Measurements from ENCODE around the gene JAM2. TPM values are rescaled to one million over a fixed set of nuclear protein-coding genes. Genes with fewer than 3 reads are reported as not detected.
"Not testable (repeated sequence)": the region's sequence is repeated elsewhere in the genome, so short reads cannot be mapped to it uniquely, and the experiment has no call there.

JAM2 gene
- total RNA-seq, 1 experiment from 2014 or later: not detected

- Histone ChIP-seq H3K4me2 (no peak overlapping the region), H2AFZ (no peak overlapping the region), H3F3A (ENCODE audit: insufficient read depth, low read depth) (no peaks in the 10 kb centered on the region), H3K9me2 (ENCODE audit: insufficient read depth) (no peaks in the 10 kb centered on the region), H3K79me2 (ENCODE audit: low read depth) (no peaks in the 10 kb centered on the region), H3K27ac (no peak overlapping the region), H3K27me3 (ENCODE audit: insufficient read depth, low read depth) (no peaks in the 10 kb centered on the region), H4K20me1 (ENCODE audit: insufficient read depth) (no peaks in the 10 kb centered on the region), H3K36me3 (ENCODE audit: low read depth) (no peaks in the 10 kb centered on the region), H3K4me3 (no peak overlapping the region), H3K4me1 (replicated peaks; ENCODE audit: insufficient read depth) (no peaks in the 10 kb centered on the region), H3K9me3 (ENCODE audit: insufficient read depth, low read depth) (no peaks in the 10 kb centered on the region)
- no TSS peak for BruUV-seq (replicated peaks)
- ChIA-PET POLR2A (ENCODE audit: unreplicated experiment) (no interaction called here), CTCF (no interaction called here)
- intact Hi-C loops (cut with micrococcal nuclease; ENCODE audit: unreplicated experiment): no loop called here
- no peak for TF ChIP-seq EZH2 (IDR thresholded peaks at IDR 0.05; ENCODE audit: low read depth)
- no peak for TF ChIP-seq CTCF (conservative IDR thresholded peaks at IDR 0.05)
- DNase-seq: no peak
Measured at GRCh38 chr21:25625036-25625435, 14.0 kb upstream of the JAM2 start.

GRCh38 chr21:25625776-25626555 is 13.1 kb upstream of the JAM2 start:
- POLR2A ChIA-PET (ENCODE audit: unreplicated experiment); H3K4me1 ChIP-seq (replicated peaks; ENCODE audit: insufficient read depth); H3K27me3 ChIP-seq (ENCODE audit: insufficient read depth, low read depth); H3K4me2 ChIP-seq; H3F3A ChIP-seq (ENCODE audit: insufficient read depth, low read depth); H3K4me3 ChIP-seq; H3K9me2 ChIP-seq (ENCODE audit: insufficient read depth); CTCF ChIA-PET; BruUV-seq (replicated peaks); H3K36me3 ChIP-seq (ENCODE audit: low read depth); H2AFZ ChIP-seq; DNase-seq; H3K27ac ChIP-seq; intact Hi-C loops (cut with micrococcal nuclease; ENCODE audit: unreplicated experiment); H4K20me1 ChIP-seq (ENCODE audit: insufficient read depth); H3K9me3 ChIP-seq (ENCODE audit: insufficient read depth, low read depth); H3K79me2 ChIP-seq (ENCODE audit: low read depth): not testable (repeated sequence)

GRCh38 chr21:25626757-25627156 is 12.3 kb upstream of the JAM2 start:
- Histone ChIP-seq H4K20me1 (ENCODE audit: insufficient read depth) (no peaks in the 10 kb centered on the region), H3K4me3 (no peak overlapping the region), H3K27ac (no peak overlapping the region), H3K27me3 (ENCODE audit: insufficient read depth, low read depth) (no peaks in the 10 kb centered on the region), H3K4me1 (replicated peaks; ENCODE audit: insufficient read depth) (no peaks in the 10 kb centered on the region), H3K36me3 (ENCODE audit: low read depth) (no peaks in the 10 kb centered on the region), H3K4me2 (no peak overlapping the region), H2AFZ (no peak overlapping the region), H3K79me2 (ENCODE audit: low read depth) (no peaks in the 10 kb centered on the region), H3K9me2 (ENCODE audit: insufficient read depth) (no peaks in the 10 kb centered on the region), H3F3A (ENCODE audit: insufficient read depth, low read depth) (no peaks in the 10 kb centered on the region), H3K9me3 (ENCODE audit: insufficient read depth, low read depth) (no peaks in the 10 kb centered on the region)
- no TSS peak for BruUV-seq (replicated peaks)
- POLR2A ChIA-PET (ENCODE audit: unreplicated experiment): no interaction called here
- no peak for TF ChIP-seq CTCF (conservative IDR thresholded peaks at IDR 0.05)
- CTCF ChIA-PET: no interaction called here
- no peak for DNase-seq
- intact Hi-C loops (cut with micrococcal nuclease; ENCODE audit: unreplicated experiment): no loop called here

- BruUV-seq (replicated peaks): no TSS peak
- intact Hi-C loops (cut with micrococcal nuclease; ENCODE audit: unreplicated experiment): no loop called here
- CTCF ChIA-PET: no interaction called here
- H3K9me2 ChIP-seq (ENCODE audit: insufficient read depth): no peaks in the 10 kb centered on the region
- H3K4me2 ChIP-seq: no peak overlapping the region
- H4K20me1 ChIP-seq (ENCODE audit: insufficient read depth): no peaks in the 10 kb centered on the region
- POLR2A ChIA-PET (ENCODE audit: unreplicated experiment): no interaction called here
- H3F3A ChIP-seq (ENCODE audit: insufficient read depth, low read depth): no peaks in the 10 kb centered on the region
- no peak for TF ChIP-seq CTCF (conservative IDR thresholded peaks at IDR 0.05)
- TF ChIP-seq EZH2 (IDR thresholded peaks at IDR 0.05; ENCODE audit: low read depth): no peak
- no peak overlapping the region for H2AFZ ChIP-seq
- H3K27me3 ChIP-seq (ENCODE audit: insufficient read depth, low read depth): no peaks in the 10 kb centered on the region
- no peak overlapping the region for H3K27ac ChIP-seq
- no peaks in the 10 kb centered on the region for H3K36me3 ChIP-seq (ENCODE audit: low read depth)
- H3K4me1 ChIP-seq (replicated peaks; ENCODE audit: insufficient read depth): no peaks in the 10 kb centered on the region
- no peaks in the 10 kb centered on the region for H3K79me2 ChIP-seq (ENCODE audit: low read depth)
- H3K9me3 ChIP-seq (ENCODE audit: insufficient read depth, low read depth): no peaks in the 10 kb centered on the region
- no peak overlapping the region for H3K4me3 ChIP-seq
- no peak for DNase-seq
Measured at GRCh38 chr21:25632296-25632695, 6.8 kb upstream of the JAM2 start.
